Ovary (tissue), 9 donors: ENCODE results near the gene FARP1. TPM values are rescaled to one million over a fixed set of nuclear protein-coding genes. Genes with fewer than 3 reads are reported as not detected.

Source experiments
- DNase-seq, 5 donors: peaks; one replicate each; pipeline ENCODE4 v3.0.0-alpha.2; 2019 to 2020
- H3K27ac ChIP-seq, 2 donors: fragments of 200-600 bp; one replicate each; pipeline versions ENCODE4 v1.5.1 to v1.8.0; 2019 to 2022
- H3K27me3 ChIP-seq: fragments of 200-600 bp; one replicate; pipeline ENCODE4 v1.8.0; 2022
- H3K36me3 ChIP-seq: fragments of 200-600 bp; sonication (generic); one replicate; pipeline ENCODE4 v1.5.1; 2019
- H3K4me1 ChIP-seq: one replicate; pipeline ENCODE4 v1.8.1; 2013; ENCODE audit warnings: mild to moderate bottlenecking, moderate library complexity; ENCODE audit not compliant: insufficient read depth
- H3K4me3 ChIP-seq: fragments of 200-600 bp; sonication (generic); one replicate; pipeline ENCODE4 v1.5.1; 2017
- H3K9me3 ChIP-seq, 2 donors: fragments of 200-600 bp in 1 of 2; sonication (generic) in 1 of 2; one replicate each; pipeline versions ENCODE4 v1.5.1 to v1.8.1; 2013 to 2019; ENCODE audit warnings: mild to moderate bottlenecking in 1 of 2, moderate library complexity in 1 of 2
- CTCF ChIP-seq, 3 donors: fragments of 450-650 bp in 2 of 3; fragments of 200-600 bp in 1 of 3; IDR thresholded peaks; one replicate each; pipeline versions ENCODE4 v1.5.1 to v1.8.0; 2016 to 2022; ENCODE audit warnings: antibody characterized with exemption in 3 of 3, mild to moderate bottlenecking in 1 of 3
- EP300 ChIP-seq: sonication (generic); formaldehyde crosslinking; IDR thresholded peaks from one replicate; pipeline ENCODE4 v1.6.1; 2017; ENCODE audit warnings: antibody characterized with exemption
- POLR2A ChIP-seq: fragments of 450-650 bp; IDR thresholded peaks from one replicate; pipeline ENCODE4 v1.6.1; 2017; ENCODE audit warnings: antibody characterized with exemption, mild to moderate bottlenecking, moderate library complexity
- WGBS, 3 donors: extraction: QIAGEN DNeasy Blood & Tissue Kit in 1 of 3; methylation state at CpG; one replicate each; pipeline versions ENCODE4 v1.1.5 to v1.1.7; 2013 to 2017; 5-methylcytosine and 5-hydroxymethylcytosine counted together
- intact Hi-C, 4 donors: fragments of 100-400 bp; cut with DNase I; formaldehyde crosslinking; loops; one replicate each; pipeline versions ENCODE4 v1.11.0 to v1.15.1; 2022 to 2023
- polyA plus RNA-seq, 2 donors: library from polyadenylated mRNA; stranded (reverse); fragments of 200-250 nt in 1 of 2; fragments of 350-450 nt in 1 of 2; fragmentation: Illumina TruSeq in 1 of 2; extraction: RNeasy Lipid Tissue Mini Kit (QIAGEN cat#74804) in 1 of 2; gene quantifications; one replicate each; pipeline ENCODE4 v1.2.3, GENCODE V29; 2013 to 2014
- total RNA-seq, 7 donors: library from RNA; depleted of rRNA in 2 of 7; stranded (reverse); fragments of >200 nt in 2 of 7; fragmentation: NEBNext Ultra II Directional in 3 of 7; extraction: Animal tissue kit (Norgen Biotek cat#: 25700) in 3 of 7; gene quantifications; one replicate each; pipeline versions ENCODE4 v1.1.0 to v1.2.4, GENCODE V29; 2016 to 2023
- donor health status: DM: no; HTN: no; CAD: no; lungs with moderate emphysema.
- donor health status: DM: no; HTN: no; CAD: no.
- donor health status: Bipolar disorder and iron deficiency.
- donor health status: DM: yes; HTN: yes; CAD: no.
- donor health status: DM: no; HTN: no; CAD: no.
- donor health status: DM: yes; HTN: yes; CAD: no.

The FARP1 gene
- total and polyA plus RNA-seq, 9 donors: 10.2 to 90.1 (median 35.6) TPM

- intact Hi-C loops: no loop called here
- 82 to 89% (median 87%) methylated on average over 10 of the region's 10 CpGs for WGBS, 3 donors
- no peak for DNase-seq
- H3K9me3 ChIP-seq: no peaks in the 10 kb centered on the region
- no peak for TF ChIP-seq CTCF (IDR thresholded peaks at IDR 0.05)
- TF ChIP-seq EP300: no peak
- TF ChIP-seq POLR2A: no peak
- no peak overlapping the region for H3K27ac ChIP-seq
- H3K4me1 ChIP-seq: no peaks in the 10 kb centered on the region
- H3K4me3 ChIP-seq: no peak overlapping the region
- no peaks in the 10 kb centered on the region for H3K27me3 ChIP-seq
- H3K36me3 ChIP-seq: no peaks in the 10 kb centered on the region
These were observed 52.3 kb downstream of the FARP1 start for GRCh38 chr13:98195054-98195791.

GRCh38 chr13:98198683-98199082, 55.8 kb downstream of the FARP1 start:
- Histone ChIP-seq H3K27ac (no peak overlapping the region), H3K27me3 (no peaks in the 10 kb centered on the region), H3K36me3 (no peaks in the 10 kb centered on the region), H3K4me3 (no peak overlapping the region), H3K4me1 (no peaks in the 10 kb centered on the region), H3K9me3 (no peaks in the 10 kb centered on the region)
- intact Hi-C loops: no loop called here
- TF ChIP-seq CTCF (IDR thresholded peaks at IDR 0.05): no peak
- no peak for TF ChIP-seq POLR2A
- no peak for TF ChIP-seq EP300
- DNase-seq: no peak
- WGBS, 3 donors: 85 to 91% (median 88%) methylated on average over 3 to 4 of the region's 4 CpGs

GRCh38 chr13:98199480-98199879, 56.6 kb downstream of the FARP1 start:
- H3K36me3 ChIP-seq: no peaks in the 10 kb centered on the region
- 47 to 58% (median 50%) methylated on average over 4 of the region's 4 CpGs for WGBS, 3 donors
- no peaks in the 10 kb centered on the region for H3K4me1 ChIP-seq
- no peak overlapping the region for H3K4me3 ChIP-seq
- no peak for DNase-seq
- intact Hi-C loops: no loop called here
- no peak overlapping the region for H3K27ac ChIP-seq
- H3K27me3 ChIP-seq: no peaks in the 10 kb centered on the region
- H3K9me3 ChIP-seq: no peaks in the 10 kb centered on the region
- TF ChIP-seq POLR2A (no peak), CTCF (IDR thresholded peaks at IDR 0.05) (no peak), EP300 (no peak)

GRCh38 chr13:98200211-98200878, 57.5 kb downstream of the FARP1 start:
- TF ChIP-seq CTCF (IDR thresholded peaks at IDR 0.05) (no peak), POLR2A (no peak)
- no peaks in the 10 kb centered on the region for H3K9me3 ChIP-seq
- H3K4me3 ChIP-seq: no peak overlapping the region
- no peaks in the 10 kb centered on the region for H3K4me1 ChIP-seq
- intact Hi-C loops: no loop called here
- no peak for DNase-seq
- H3K36me3 ChIP-seq: no peaks in the 10 kb centered on the region
- H3K27ac ChIP-seq: no peak overlapping the region
- 94 to 97% (median 95%) methylated on average over 5 of the region's 5 CpGs for WGBS, 3 donors
- H3K27me3 ChIP-seq: no peaks in the 10 kb centered on the region
